Uterus (tissue), 2 donors: Measurements from ENCODE around the gene SBNO1.

ENCODE experiments used
- CTCF ChIP-seq, 4 experiments: fragments of 200-600 bp in 2 of 4; fragments of 450-650 bp in 2 of 4; sonication (generic) in 2 of 4; IDR thresholded peaks; one replicate each; pipeline ENCODE4 v1.5.1; 2016 to 2019; ENCODE audit warnings: antibody characterized with exemption in 4 of 4, mild to moderate bottlenecking in 2 of 4, moderate library complexity in 1 of 4
- POLR2A ChIP-seq, 2 donors: fragments of 450-650 bp; IDR thresholded peaks; one replicate each; pipeline ENCODE4 v1.6.1; 2016; ENCODE audit warnings: antibody characterized with exemption in 2 of 2, mild to moderate bottlenecking in 1 of 2, moderate library complexity in 1 of 2

GRCh38 chr12:123367511-123367910 lies 2.9 kb upstream of the SBNO1 start:
- TF ChIP-seq CTCF (IDR thresholded peaks at IDR 0.05) (no peak), POLR2A (IDR thresholded peaks at IDR 0.05) (no peak)
